ENCODE measurements around the gene ID3.
A peak's percentile ranks its signal among the peaks of the same experiment; 100 is the strongest.

Gene ID3

DNA sequence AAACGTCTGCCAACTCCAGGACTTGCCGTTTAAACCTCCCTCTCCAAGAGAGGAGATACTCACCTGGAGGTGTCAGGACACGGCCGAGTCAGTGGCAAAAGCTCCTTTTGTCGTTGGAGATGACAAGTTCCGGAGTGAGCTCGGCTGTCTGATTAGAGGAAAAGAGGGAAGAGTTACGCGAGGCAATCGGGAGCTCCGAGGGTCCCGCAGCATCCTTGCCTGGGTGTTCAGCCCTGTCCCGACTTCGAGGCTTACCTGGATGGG lies 497 bp downstream of the ID3 start:
- peak overlapping the region; percentile 100 for H3K4me3 ChIP-seq (ENCODE audit: low read length)
- TF ChIP-seq, protein P1, sequence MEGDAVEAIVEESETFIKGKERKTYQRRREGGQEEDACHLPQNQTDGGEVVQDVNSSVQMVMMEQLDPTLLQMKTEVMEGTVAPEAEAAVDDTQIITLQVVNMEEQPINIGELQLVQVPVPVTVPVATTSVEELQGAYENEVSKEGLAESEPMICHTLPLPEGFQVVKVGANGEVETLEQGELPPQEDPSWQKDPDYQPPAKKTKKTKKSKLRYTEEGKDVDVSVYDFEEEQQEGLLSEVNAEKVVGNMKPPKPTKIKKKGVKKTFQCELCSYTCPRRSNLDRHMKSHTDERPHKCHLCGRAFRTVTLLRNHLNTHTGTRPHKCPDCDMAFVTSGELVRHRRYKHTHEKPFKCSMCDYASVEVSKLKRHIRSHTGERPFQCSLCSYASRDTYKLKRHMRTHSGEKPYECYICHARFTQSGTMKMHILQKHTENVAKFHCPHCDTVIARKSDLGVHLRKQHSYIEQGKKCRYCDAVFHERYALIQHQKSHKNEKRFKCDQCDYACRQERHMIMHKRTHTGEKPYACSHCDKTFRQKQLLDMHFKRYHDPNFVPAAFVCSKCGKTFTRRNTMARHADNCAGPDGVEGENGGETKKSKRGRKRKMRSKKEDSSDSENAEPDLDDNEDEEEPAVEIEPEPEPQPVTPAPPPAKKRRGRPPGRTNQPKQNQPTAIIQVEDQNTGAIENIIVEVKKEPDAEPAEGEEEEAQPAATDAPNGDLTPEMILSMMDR (IDR thresholded peaks at IDR 0.05; ENCODE audit: insufficient read depth, low read depth, low read length, missing control alignments): no peak
- DNase-seq (ENCODE audit: low read depth): no peak

DNA sequence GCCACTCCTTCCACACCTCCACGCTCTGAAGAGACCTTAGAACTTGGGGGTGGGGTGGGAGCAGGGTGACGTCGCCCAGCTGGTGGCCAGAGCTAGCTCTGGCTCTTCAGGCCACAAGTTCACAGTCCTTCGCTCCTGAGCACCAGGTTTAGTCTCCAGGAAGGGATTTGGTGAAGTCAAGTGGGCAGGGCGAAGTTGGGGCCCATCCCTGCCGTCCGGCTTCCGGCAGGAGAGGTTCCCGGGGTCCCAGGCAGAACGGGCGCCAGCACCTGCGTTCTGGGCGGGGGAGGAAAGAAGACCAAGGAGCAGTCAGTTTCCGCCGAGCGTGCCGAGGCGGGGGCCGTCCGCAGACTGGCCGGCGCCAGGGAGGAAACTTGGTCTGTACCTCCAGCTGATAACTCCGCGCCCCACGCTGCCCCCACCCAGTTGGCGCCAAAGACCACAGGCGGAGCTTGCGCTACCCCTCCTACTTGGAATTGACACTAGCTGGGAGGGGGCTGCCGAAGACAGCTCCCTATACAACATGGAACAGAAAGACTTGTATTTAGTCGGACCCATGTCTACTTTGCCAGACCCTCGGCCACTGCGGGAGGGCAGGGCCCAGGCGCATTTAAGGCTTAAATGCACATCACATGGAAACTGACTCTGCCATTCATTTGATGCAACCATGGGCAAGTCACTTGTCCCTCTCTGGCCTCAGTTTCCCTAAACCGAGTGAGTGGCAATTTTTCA lies 995 bp downstream of the ID3 start:
- DNase-seq (ENCODE audit: low read depth): peak; percentile 52
- H3K4me3 ChIP-seq (ENCODE audit: low read length): peak overlapping the region; percentile 100
- TF ChIP-seq, protein P1 (IDR thresholded peaks at IDR 0.05; ENCODE audit: insufficient read depth, low read depth, low read length, missing control alignments): no peak

DNA sequence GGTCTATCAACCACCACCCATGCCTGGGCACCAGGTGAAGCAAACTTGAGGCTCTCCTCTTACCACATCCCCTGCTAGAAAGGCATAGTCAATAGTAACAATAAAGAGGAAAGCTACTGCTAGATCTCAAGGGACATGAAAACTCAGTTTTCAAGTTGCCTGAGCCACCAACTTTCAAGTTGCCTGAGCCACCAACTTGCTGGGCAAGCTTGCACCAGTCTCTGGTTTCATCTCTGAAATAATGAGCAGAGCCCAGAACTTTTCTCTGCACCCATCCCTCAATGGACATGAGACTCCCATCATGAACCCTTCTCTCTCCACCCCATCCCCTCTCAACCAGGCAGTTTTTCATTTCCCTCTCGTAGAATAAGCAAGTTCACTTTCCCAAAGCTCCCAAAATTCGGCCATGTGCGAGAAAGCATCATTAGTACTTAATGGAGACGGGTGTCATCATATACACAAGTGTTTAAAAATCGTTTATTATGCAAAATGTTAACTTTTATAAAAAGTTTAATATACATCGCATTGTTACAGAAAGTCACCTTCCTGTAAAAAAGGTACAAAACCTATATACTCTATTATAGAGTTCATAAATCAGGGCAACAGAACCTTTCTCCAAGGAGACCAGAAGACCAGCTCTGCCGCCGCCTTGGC lies 1.7 kb downstream of the ID3 start:
- peak overlapping the region; percentile 100 for H3K4me3 ChIP-seq (ENCODE audit: low read length)
- peak; percentile 29 for DNase-seq (ENCODE audit: low read depth)
- TF ChIP-seq, protein P1 (IDR thresholded peaks at IDR 0.05; ENCODE audit: insufficient read depth, low read depth, low read length, missing control alignments): no peak

DNA sequence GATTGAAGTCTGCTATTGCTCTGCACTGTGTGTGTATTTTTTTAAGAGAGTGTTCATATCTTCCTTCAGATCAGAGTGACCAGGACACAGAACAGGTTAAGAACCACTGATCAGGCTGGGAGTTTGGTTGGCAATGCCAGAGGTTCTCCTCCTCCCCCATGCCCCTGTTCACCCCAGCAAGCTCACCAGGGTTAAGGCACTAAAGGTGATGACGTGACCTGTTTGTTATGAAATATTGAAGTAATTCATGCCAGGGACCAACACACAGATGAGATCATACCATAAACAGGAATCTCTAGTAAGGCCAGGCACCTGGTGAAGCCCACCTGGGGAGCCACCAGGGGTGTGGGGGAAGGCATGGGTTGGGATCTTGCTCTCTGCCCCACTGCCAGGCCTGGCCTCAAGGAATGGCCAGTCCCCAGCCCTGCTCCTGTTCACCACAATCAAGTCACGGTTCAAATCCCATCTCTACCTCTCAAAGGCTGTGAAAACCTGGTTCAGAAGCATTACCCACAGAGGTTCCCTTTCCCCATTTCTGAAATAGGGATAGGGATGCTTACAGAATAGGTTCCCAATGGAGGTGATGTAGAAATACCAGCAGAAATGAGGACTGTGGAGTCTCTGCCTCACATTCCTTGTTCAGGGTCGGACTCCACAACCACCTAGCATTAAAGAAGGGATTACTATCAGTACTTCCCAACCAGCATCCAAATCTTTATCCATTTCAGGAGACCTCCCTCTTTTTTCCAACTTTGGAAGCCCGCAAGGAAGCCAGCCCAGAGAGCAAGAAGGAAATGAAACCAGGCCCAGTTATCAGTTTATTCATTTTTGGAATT lies 2.4 kb downstream of the ID3 start:
- peak; percentile 90 for DNase-seq (ENCODE audit: low read depth)
- H3K4me3 ChIP-seq (ENCODE audit: low read length): peak overlapping the region; percentile 100
- TF ChIP-seq, protein P1 (IDR thresholded peaks at IDR 0.05; ENCODE audit: insufficient read depth, low read depth, low read length, missing control alignments): no peak

DNA sequence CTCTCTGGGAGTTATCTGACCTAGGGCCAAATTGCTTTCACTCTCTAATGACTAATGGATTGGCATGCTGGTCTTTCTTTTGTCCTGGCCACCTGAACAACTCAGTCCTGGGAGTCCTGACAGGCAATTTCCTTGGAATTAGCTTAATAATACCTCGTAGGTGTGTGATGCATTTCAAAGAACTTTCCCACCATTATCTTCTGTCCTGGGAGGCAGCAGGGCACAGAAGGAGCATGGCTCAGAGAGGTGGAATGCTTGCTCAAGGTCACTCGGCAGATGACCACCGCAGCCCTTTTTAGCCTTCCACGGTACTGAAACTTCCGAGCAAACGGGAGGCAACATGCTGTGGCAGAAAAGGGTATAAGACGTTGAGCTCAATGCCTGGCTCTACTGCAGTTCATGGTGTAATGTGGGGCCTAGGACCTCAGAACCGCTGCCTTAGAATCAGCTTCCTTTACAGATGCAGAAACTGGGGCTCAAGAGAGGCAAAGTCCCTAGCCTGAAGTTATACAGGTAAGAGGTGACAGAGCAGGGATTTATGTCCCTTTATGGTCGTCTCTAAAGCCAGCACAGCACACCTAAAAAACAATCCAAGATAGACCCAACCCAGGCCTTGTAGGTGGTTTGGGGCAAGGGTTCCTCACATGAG lies 3.2 kb downstream of the ID3 start:
- peak overlapping the region; percentile 100 for H3K4me3 ChIP-seq (ENCODE audit: low read length)
- TF ChIP-seq, protein P1 (IDR thresholded peaks at IDR 0.05; ENCODE audit: insufficient read depth, low read depth, low read length, missing control alignments): no peak
- peak; percentile 95 for DNase-seq (ENCODE audit: low read depth)

DNA sequence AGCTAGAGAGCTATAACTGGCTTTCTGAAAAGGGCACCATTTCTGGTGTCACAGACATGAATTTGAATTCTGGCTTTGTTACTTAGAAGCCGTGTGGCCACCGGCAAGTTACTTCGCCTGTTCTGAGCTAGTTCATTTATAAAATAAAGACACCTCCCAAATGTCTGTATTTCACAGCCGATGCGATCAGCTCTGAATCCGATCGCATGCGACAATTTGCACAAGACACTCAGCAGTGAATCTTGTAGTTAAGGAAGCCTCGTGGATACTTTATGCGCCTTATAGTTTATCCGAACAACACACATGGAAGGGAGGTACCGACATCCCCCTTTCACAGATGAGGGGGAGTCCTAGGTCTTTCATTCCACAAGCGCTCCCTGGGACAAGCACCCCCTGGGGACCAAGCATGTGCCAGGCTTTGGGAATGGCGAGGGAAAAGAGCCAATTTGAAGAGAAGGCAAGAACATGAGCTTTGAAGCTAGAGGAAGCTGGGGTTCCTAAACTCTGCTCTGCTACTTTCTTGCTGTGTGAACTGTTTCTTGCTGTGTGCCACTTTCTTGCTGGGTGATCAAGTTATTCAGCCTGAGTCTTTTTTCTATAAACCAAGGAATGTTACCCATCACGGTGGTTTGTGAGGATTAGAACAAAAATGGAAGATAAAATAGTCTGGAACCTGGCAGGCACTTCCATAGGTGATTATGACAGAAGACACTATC lies 3.9 kb downstream of the ID3 start:
- DNase-seq (ENCODE audit: low read depth): no peak
- peak overlapping the region; percentile 54 for H3K4me3 ChIP-seq (ENCODE audit: low read length)
- TF ChIP-seq, protein P1 (IDR thresholded peaks at IDR 0.05; ENCODE audit: insufficient read depth, low read depth, low read length, missing control alignments): no peak
